HEK293 (cell line): Measurements from ENCODE around the gene ZNF787.

Source experiments
- EGR2 ChIP-seq: fragments of 450-650 bp; formaldehyde crosslinking; IDR thresholded peaks from 2 replicates; pipeline ENCODE4 v1.5.1; 2016; ENCODE audit warnings: low read depth, missing biosample characterization, missing genetic modification characterization
- GLIS2 ChIP-seq: fragments of 450-650 bp; formaldehyde crosslinking; IDR thresholded peaks from 2 replicates; pipeline ENCODE4 v1.5.1; 2016; ENCODE audit warnings: missing biosample characterization, missing genetic modification characterization
- HOXD13 ChIP-seq: sonication (generic); formaldehyde crosslinking; IDR thresholded peaks from 2 replicates; pipeline ENCODE4 v1.8.0; 2022; ENCODE audit warnings: missing genetic modification reagents, borderline replicate concordance
- KLF16 ChIP-seq: fragments of 450-650 bp; formaldehyde crosslinking; IDR thresholded peaks from 2 replicates; pipeline ENCODE4 v1.5.1; 2017; ENCODE audit warnings: missing biosample characterization, missing genetic modification characterization
- KLF8 ChIP-seq: fragments of 450-650 bp; formaldehyde crosslinking; IDR thresholded peaks from 2 replicates; pipeline ENCODE4 v1.5.1; 2016; ENCODE audit warnings: missing biosample characterization, missing genetic modification characterization
- KLF9 ChIP-seq: fragments of 450-650 bp; formaldehyde crosslinking; IDR thresholded peaks from 2 replicates; pipeline ENCODE4 v1.5.1; 2016; ENCODE audit warnings: missing biosample characterization, missing genetic modification characterization, low read depth
- MEIS1 ChIP-seq: sonication (generic); formaldehyde crosslinking; IDR thresholded peaks from 2 replicates; pipeline ENCODE4 v1.8.1; 2022; ENCODE audit warnings: missing genetic modification reagents, mild to moderate bottlenecking, borderline replicate concordance
- SALL2 ChIP-seq: fragments of 450-650 bp; formaldehyde crosslinking; IDR thresholded peaks from 2 replicates; pipeline ENCODE4 v1.5.0; 2017; ENCODE audit warnings: missing biosample characterization, mild to moderate bottlenecking, missing genetic modification characterization, borderline replicate concordance
- WT1 ChIP-seq: fragments of 450-650 bp; formaldehyde crosslinking; IDR thresholded peaks from 2 replicates; pipeline ENCODE4 v1.5.1; 2016; ENCODE audit warnings: missing biosample characterization, missing genetic modification characterization
- ZBTB1 ChIP-seq: fragments of 450-650 bp; formaldehyde crosslinking; IDR thresholded peaks from 2 replicates; pipeline ENCODE4 v1.5.1; 2016; ENCODE audit warnings: missing biosample characterization, missing genetic modification characterization
- ZIC2 ChIP-seq: fragments of 450-650 bp; formaldehyde crosslinking; IDR thresholded peaks from 2 replicates; pipeline ENCODE4 v1.5.1; 2016; ENCODE audit warnings: missing biosample characterization, missing genetic modification characterization
- ZNF2 ChIP-seq: fragments of 450-650 bp; formaldehyde crosslinking; IDR thresholded peaks from 2 replicates; pipeline ENCODE4 v1.5.1; 2016; ENCODE audit warnings: missing biosample characterization, missing genetic modification characterization
- ZNF202 ChIP-seq: fragments of 450-650 bp; formaldehyde crosslinking; IDR thresholded peaks from 2 replicates; pipeline ENCODE4 v1.5.1; 2016; ENCODE audit warnings: missing biosample characterization, missing genetic modification characterization, borderline replicate concordance
- ZNF221 ChIP-seq: fragments of 450-650 bp; formaldehyde crosslinking; IDR thresholded peaks from 2 replicates; pipeline ENCODE4 v1.5.1; 2017; ENCODE audit warnings: missing biosample characterization, missing genetic modification characterization, borderline replicate concordance
- ZNF248 ChIP-seq: fragments of 450-650 bp; formaldehyde crosslinking; IDR thresholded peaks from 2 replicates; pipeline ENCODE4 v1.5.1; 2017; ENCODE audit warnings: missing biosample characterization, missing genetic modification characterization
- ZNF266 ChIP-seq: fragments of 450-650 bp; formaldehyde crosslinking; IDR thresholded peaks from 2 replicates; pipeline ENCODE4 v1.5.1; 2016; ENCODE audit warnings: missing biosample characterization, missing genetic modification characterization, low read depth
- ZNF274 ChIP-seq, 2 experiments: fragments of 200-500 bp in 1 of 2; fragments of 450-650 bp in 1 of 2; sonication (Bioruptor generic) in 1 of 2; formaldehyde crosslinking in 1 of 2; IDR thresholded peaks; 2 replicates each; pipeline versions ENCODE4 v1.5.1 to v1.6.1; 2014 to 2016; ENCODE audit warnings: borderline replicate concordance in 1 of 2, inconsistent platforms in 1 of 2, low read length in 1 of 2, missing biosample characterization in 1 of 2, missing genetic modification characterization in 1 of 2
- ZNF324 ChIP-seq: fragments of 450-650 bp; formaldehyde crosslinking; IDR thresholded peaks from 2 replicates; pipeline ENCODE4 v1.5.1; 2016; ENCODE audit warnings: missing biosample characterization, missing genetic modification characterization
- ZNF341 ChIP-seq: fragments of 450-650 bp; formaldehyde crosslinking; IDR thresholded peaks from 2 replicates; pipeline ENCODE4; 2016; ENCODE audit warnings: low read depth, missing biosample characterization, missing genetic modification characterization
- ZNF354C ChIP-seq: fragments of 450-650 bp; formaldehyde crosslinking; IDR thresholded peaks from 2 replicates; pipeline ENCODE4 v1.5.1; 2016; ENCODE audit warnings: missing biosample characterization, missing genetic modification characterization, low read depth, borderline replicate concordance
- ZNF426 ChIP-seq: fragments of 450-650 bp; formaldehyde crosslinking; IDR thresholded peaks from 2 replicates; pipeline ENCODE4 v1.5.1; 2017; ENCODE audit warnings: missing biosample characterization, missing genetic modification characterization, mild to moderate bottlenecking, inconsistent platforms, moderate library complexity
- ZNF510 ChIP-seq: fragments of 450-650 bp; formaldehyde crosslinking; IDR thresholded peaks from 2 replicates; pipeline ENCODE4 v1.5.1; 2018; ENCODE audit warnings: mild to moderate bottlenecking, missing genetic modification characterization, missing biosample characterization; ENCODE audit not compliant: insufficient replicate concordance
- ZNF529 ChIP-seq: fragments of 450-650 bp; formaldehyde crosslinking; IDR thresholded peaks from 2 replicates; pipeline ENCODE4 v1.5.1; 2017; ENCODE audit warnings: missing genetic modification characterization, missing biosample characterization; ENCODE audit not compliant: insufficient replicate concordance
- ZNF561 ChIP-seq: fragments of 450-650 bp; IDR thresholded peaks from 2 replicates; pipeline ENCODE4 v1.5.1; 2018; ENCODE audit warnings: missing biosample characterization, missing genetic modification characterization, borderline replicate concordance
- ZNF585B ChIP-seq: fragments of 450-650 bp; formaldehyde crosslinking; IDR thresholded peaks from 2 replicates; pipeline ENCODE4 v1.5.1; 2016; ENCODE audit warnings: missing biosample characterization, missing genetic modification characterization
- ZNF658 ChIP-seq: fragments of 450-650 bp; formaldehyde crosslinking; IDR thresholded peaks from 2 replicates; pipeline ENCODE4; 2016; ENCODE audit warnings: missing biosample characterization, missing genetic modification characterization
- ZNF664 ChIP-seq: fragments of 450-650 bp; formaldehyde crosslinking; IDR thresholded peaks from 2 replicates; pipeline ENCODE4 v1.5.1; 2016; ENCODE audit warnings: missing biosample characterization, missing genetic modification characterization
- ZNF830 ChIP-seq: fragments of 450-650 bp; IDR thresholded peaks from 2 replicates; pipeline ENCODE4 v1.5.0; 2018; ENCODE audit warnings: missing biosample characterization, missing genetic modification characterization, low read depth, mild to moderate bottlenecking, moderate library complexity
- ZSCAN23 ChIP-seq: fragments of 450-650 bp; formaldehyde crosslinking; IDR thresholded peaks from 2 replicates; pipeline ENCODE4 v1.5.1; 2016; ENCODE audit warnings: missing biosample characterization, missing genetic modification characterization
- TF ChIP-seq, protein P1 (sequence below): fragments of 450-650 bp; formaldehyde crosslinking; IDR thresholded peaks from 2 replicates; pipeline ENCODE4 v1.5.1; 2016; ENCODE audit warnings: missing biosample characterization, missing genetic modification characterization
- TF ChIP-seq, protein P2 (sequence below): fragments of 450-650 bp; formaldehyde crosslinking; IDR thresholded peaks from 2 replicates; pipeline ENCODE4 v1.5.1; 2017; ENCODE audit warnings: missing biosample characterization, mild to moderate bottlenecking, missing genetic modification characterization, moderate library complexity
- TF ChIP-seq, protein P3 (sequence below): fragments of 450-650 bp; formaldehyde crosslinking; IDR thresholded peaks from 2 replicates; pipeline ENCODE4 v1.5.1; 2016; ENCODE audit warnings: missing biosample characterization, missing genetic modification characterization
- TF ChIP-seq, protein P4 (sequence below): fragments of 450-650 bp; formaldehyde crosslinking; IDR thresholded peaks from 2 replicates; pipeline ENCODE4 v1.5.1; 2016; ENCODE audit warnings: missing biosample characterization, missing genetic modification characterization

The ZNF787 gene

DNA sequence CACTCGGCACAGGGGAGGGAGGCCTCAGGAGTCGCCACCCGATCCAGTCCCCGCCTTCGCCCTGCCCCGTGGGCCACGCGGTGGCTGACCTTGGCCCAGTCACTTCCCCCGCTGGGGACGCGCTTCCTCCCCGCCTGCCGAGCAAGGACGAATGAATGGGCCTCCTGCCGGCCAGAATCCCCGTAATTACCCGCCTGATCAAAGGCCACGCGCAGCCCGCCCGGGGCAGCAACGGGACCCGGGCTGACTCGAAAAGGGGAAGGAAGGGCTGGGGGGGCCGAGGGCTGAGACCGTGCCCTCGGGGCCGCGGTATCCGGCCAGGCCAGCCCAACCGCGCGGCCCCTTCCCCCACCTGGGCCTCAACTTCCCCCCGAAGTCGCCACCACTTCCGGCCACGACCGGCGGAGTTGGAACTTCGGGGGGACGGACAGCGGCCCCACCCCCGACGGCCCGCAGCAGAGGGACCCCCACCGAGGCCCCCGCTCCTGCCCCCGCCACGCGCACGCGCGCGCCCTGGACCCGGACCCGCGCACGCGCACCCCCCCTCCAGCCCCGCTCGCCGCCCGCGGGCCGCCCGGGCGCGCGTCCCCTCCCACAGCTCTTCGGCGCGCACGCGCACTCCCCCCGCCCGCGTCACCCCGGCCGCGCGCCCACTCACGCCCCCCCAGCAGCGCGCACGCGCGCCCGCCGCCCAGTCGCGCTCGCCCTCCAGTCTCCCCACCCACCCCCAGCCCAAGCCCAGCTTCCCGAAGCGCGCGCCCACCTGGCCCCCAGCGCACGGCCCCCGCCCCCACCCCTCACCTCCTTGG lies 520 bp downstream of the ZNF787 start (continued):
- TF ChIP-seq ZNF354C (no peak), ZNF529 (tag by site-specific recombination) (no peak), KLF16 (tag by site-specific recombination) (peak; percentile 72), WT1 (tag by site-specific recombination) (no peak), ZNF221 (no peak), GLIS2 (tag by site-specific recombination) (peak; percentile 81), MEIS1 (no peak), ZNF664 (tag by site-specific recombination) (no peak), ZNF341 (tag by site-specific recombination) (0 out of 2 replicates have a peak, but pooled peaks have one; percentile 25), ZNF658 (tag by site-specific recombination) (no peak), ZNF202 (tag by site-specific recombination) (no peak), ZNF830 (tag by site-specific recombination) (no peak), ZNF266 (tag by site-specific recombination) (no peak), SALL2 (tag by site-specific recombination) (no peak), ZNF274 (IDR thresholded peaks at IDR 0.05; ENCODE audit: low read length) (no peak), ZNF274 (tag by site-specific recombination; IDR thresholded peaks at IDR 0.05; ENCODE audit: borderline replicate concordance) (no peak), ZNF585B (no peak), ZNF2 (tag by site-specific recombination) (no peak), ZIC2 (tag by site-specific recombination) (peak; percentile 93), ZNF510 (no peak), ZNF426 (tag by site-specific recombination) (no peak), KLF9 (tag by site-specific recombination) (peak; percentile 41), KLF8 (tag by site-specific recombination) (peak; percentile 66; the same call in 1 of the 2 replicates), EGR2 (tag by site-specific recombination) (peak; percentile 44; the same call in 1 of the 2 replicates), ZNF561 (peak; percentile 38; the same call in 1 of the 2 replicates), ZSCAN23 (tag by site-specific recombination) (no peak), ZBTB1 (tag by site-specific recombination) (no peak), HOXD13 (CRISPR knock-in tag) (no peak), ZNF324 (tag by site-specific recombination) (no peak), ZNF248 (tag by site-specific recombination) (no peak)
- TF ChIP-seq, protein P1, sequence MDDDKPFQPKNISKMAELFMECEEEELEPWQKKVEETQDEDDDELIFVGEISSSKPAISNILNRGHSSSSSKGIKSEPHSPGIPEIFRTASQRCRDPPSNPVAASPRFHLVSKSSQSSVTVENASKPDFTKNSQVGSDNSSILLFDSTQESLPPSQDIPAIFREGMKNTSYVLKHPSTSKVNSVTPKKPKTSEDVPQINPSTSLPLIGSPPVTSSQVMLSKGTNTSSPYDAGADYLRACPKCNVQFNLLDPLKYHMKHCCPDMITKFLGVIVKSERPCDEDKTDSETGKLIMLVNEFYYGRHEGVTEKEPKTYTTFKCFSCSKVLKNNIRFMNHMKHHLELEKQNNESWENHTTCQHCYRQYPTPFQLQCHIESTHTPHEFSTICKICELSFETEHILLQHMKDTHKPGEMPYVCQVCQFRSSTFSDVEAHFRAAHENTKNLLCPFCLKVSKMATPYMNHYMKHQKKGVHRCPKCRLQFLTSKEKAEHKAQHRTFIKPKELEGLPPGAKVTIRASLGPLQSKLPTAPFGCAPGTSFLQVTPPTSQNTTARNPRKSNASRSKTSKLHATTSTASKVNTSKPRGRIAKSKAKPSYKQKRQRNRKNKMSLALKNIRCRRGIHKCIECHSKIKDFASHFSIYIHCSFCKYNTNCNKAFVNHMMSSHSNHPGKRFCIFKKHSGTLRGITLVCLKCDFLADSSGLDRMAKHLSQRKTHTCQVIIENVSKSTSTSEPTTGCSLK (tag by site-specific recombination): no peak
- TF ChIP-seq, protein P2, sequence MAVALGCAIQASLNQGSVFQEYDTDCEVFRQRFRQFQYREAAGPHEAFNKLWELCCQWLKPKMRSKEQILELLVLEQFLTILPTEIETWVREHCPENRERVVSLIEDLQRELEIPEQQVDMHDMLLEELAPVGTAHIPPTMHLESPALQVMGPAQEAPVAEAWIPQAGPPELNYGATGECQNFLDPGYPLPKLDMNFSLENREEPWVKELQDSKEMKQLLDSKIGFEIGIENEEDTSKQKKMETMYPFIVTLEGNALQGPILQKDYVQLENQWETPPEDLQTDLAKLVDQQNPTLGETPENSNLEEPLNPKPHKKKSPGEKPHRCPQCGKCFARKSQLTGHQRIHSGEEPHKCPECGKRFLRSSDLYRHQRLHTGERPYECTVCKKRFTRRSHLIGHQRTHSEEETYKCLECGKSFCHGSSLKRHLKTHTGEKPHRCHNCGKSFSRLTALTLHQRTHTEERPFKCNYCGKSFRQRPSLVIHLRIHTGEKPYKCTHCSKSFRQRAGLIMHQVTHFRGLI (tag by site-specific recombination): peak; percentile 86
- TF ChIP-seq, protein P3, sequence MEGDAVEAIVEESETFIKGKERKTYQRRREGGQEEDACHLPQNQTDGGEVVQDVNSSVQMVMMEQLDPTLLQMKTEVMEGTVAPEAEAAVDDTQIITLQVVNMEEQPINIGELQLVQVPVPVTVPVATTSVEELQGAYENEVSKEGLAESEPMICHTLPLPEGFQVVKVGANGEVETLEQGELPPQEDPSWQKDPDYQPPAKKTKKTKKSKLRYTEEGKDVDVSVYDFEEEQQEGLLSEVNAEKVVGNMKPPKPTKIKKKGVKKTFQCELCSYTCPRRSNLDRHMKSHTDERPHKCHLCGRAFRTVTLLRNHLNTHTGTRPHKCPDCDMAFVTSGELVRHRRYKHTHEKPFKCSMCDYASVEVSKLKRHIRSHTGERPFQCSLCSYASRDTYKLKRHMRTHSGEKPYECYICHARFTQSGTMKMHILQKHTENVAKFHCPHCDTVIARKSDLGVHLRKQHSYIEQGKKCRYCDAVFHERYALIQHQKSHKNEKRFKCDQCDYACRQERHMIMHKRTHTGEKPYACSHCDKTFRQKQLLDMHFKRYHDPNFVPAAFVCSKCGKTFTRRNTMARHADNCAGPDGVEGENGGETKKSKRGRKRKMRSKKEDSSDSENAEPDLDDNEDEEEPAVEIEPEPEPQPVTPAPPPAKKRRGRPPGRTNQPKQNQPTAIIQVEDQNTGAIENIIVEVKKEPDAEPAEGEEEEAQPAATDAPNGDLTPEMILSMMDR (tag by site-specific recombination): peak; percentile 88
- TF ChIP-seq, protein P4, sequence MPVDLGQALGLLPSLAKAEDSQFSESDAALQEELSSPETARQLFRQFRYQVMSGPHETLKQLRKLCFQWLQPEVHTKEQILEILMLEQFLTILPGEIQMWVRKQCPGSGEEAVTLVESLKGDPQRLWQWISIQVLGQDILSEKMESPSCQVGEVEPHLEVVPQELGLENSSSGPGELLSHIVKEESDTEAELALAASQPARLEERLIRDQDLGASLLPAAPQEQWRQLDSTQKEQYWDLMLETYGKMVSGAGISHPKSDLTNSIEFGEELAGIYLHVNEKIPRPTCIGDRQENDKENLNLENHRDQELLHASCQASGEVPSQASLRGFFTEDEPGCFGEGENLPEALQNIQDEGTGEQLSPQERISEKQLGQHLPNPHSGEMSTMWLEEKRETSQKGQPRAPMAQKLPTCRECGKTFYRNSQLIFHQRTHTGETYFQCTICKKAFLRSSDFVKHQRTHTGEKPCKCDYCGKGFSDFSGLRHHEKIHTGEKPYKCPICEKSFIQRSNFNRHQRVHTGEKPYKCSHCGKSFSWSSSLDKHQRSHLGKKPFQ (tag by site-specific recombination): no peak
